Esophagus squamous epithelium (tissue), 5 donors: ENCODE data around the gene C2orf78. TPM values are rescaled to one million over a fixed set of nuclear protein-coding genes. Genes with fewer than 3 reads are reported as not detected.
"Not testable (repeated sequence)": the region's sequence is repeated elsewhere in the genome, so short reads cannot be mapped to it uniquely, and the experiment has no call there.

Experiments
- DNase-seq: peaks from one replicate; lab custom pipeline; 2025; lab: John Stamatoyannopoulos, UW
- H3K27ac ChIP-seq, 4 donors: fragments of 200-600 bp; sonication (generic); one replicate each; pipeline ENCODE4 v1.5.1; 2016 to 2019; ENCODE audit warnings: mild to moderate bottlenecking in 1 of 4
- H3K27me3 ChIP-seq, 4 donors: fragments of 200-600 bp; sonication (generic); 1 replicate in 3 of 4; 2 replicates in 1 of 4; pipeline versions ENCODE4 v1.5.1 to v1.6.0; 2017 to 2021; ENCODE audit warnings: antibody characterized with exemption in 1 of 4
- H3K36me3 ChIP-seq, 3 donors: fragments of 200-600 bp; sonication (generic); one replicate each; pipeline ENCODE4 v1.5.1; 2016 to 2019
- H3K4me1 ChIP-seq, 3 donors: fragments of 200-600 bp; sonication (generic); one replicate each; pipeline ENCODE4 v1.5.1; 2017 to 2019
- H3K4me3 ChIP-seq, 4 donors: fragments of 200-600 bp; sonication (generic); 1 replicate in 3 of 4; 2 replicates in 1 of 4; pipeline ENCODE4 v1.5.1; 2016 to 2019; ENCODE audit warnings: mild to moderate bottlenecking in 2 of 4, moderate library complexity in 1 of 4
- H3K9me3 ChIP-seq, 3 donors: fragments of 200-600 bp; sonication (generic); one replicate each; pipeline ENCODE4 v1.5.1; 2016 to 2019
- CTCF ChIP-seq, 6 experiments: fragments of 450-650 bp in 4 of 6; fragments of 200-600 bp in 2 of 6; sonication (generic) in 2 of 6; IDR thresholded peaks; one replicate each; pipeline ENCODE4 v1.5.1; 2016 to 2019; ENCODE audit warnings: antibody characterized with exemption in 6 of 6, mild to moderate bottlenecking in 4 of 6, moderate library complexity in 4 of 6
- POLR2A ChIP-seq, 4 donors: fragments of 450-650 bp; IDR thresholded peaks; one replicate each; pipeline ENCODE4 v1.6.1; 2017; ENCODE audit warnings: antibody characterized with exemption in 4 of 4, mild to moderate bottlenecking in 4 of 4, moderate library complexity in 3 of 4
- WGBS, 2 donors: methylation state at CpG; one replicate each; pipeline ENCODE4 v1.1.5; 2018; 5-methylcytosine and 5-hydroxymethylcytosine counted together
- intact Hi-C: fragments of 100-400 bp; cut with DNase I; formaldehyde crosslinking; loops from one replicate; pipeline ENCODE4 v1.15.0; 2022
- total RNA-seq, 4 donors: library from RNA; depleted of rRNA; stranded (reverse); fragments of >200 nt; gene quantifications; one replicate each; pipeline ENCODE4 v1.1.0, GENCODE V29; 2016
- donor health status: DM: yes; HTN: yes; CAD: no.

Gene C2orf78
- total RNA-seq, 4 donors from 2014 or later = not detected

- Histone ChIP-seq H3K27me3 (no peaks in the 10 kb centered on the region), H3K36me3 (peaks cover 0 to 85% (median 13%) of the 10 kb centered on the region in 3 donors), H3K9me3 (no peaks in the 10 kb centered on the region), H3K4me1 (no peaks in the 10 kb centered on the region), H3K4me3 (no peak overlapping the region), H3K27ac (peak overlapping the region in 2 of 4 donors; percentile 23 to 24)
- 89% methylated on average over 11 of the region's 11 CpGs for WGBS, 2 donors
- no peak for TF ChIP-seq POLR2A (IDR thresholded peaks at IDR 0.05)
- TF ChIP-seq CTCF (IDR thresholded peaks at IDR 0.05) = no peak
- intact Hi-C loops = no loop called here
- no peak for DNase-seq
These were observed 37.7 kb upstream of the C2orf78 start for GRCh38 chr2:73746015-73746876.

GRCh38 chr2:73746877-73747208, 37.1 kb upstream of the C2orf78 start:
- H3K36me3 ChIP-seq = peaks cover 0 to 85% (median 13%) of the 10 kb centered on the region in 3 donors
- no peaks in the 10 kb centered on the region for H3K9me3 ChIP-seq
- H3K27me3 ChIP-seq = no peaks in the 10 kb centered on the region
- no peak for DNase-seq
- WGBS, 2 donors = 83 to 96% methylated on average over 3 of the region's 3 CpGs
- no peak overlapping the region for H3K4me3 ChIP-seq
- intact Hi-C loops = no loop called here
- H3K4me1 ChIP-seq = no peaks in the 10 kb centered on the region
- H3K27ac ChIP-seq = no peak overlapping the region
- TF ChIP-seq CTCF (IDR thresholded peaks at IDR 0.05) = no peak
- TF ChIP-seq POLR2A (IDR thresholded peaks at IDR 0.05) = no peak

- H3K9me3 ChIP-seq = no peaks in the 10 kb centered on the region
- no peak for TF ChIP-seq CTCF (IDR thresholded peaks at IDR 0.05)
- TF ChIP-seq POLR2A (IDR thresholded peaks at IDR 0.05) = no peak
- no peaks in the 10 kb centered on the region for H3K27me3 ChIP-seq
- DNase-seq = no peak
- peaks cover 0 to 85% (median 16%) of the 10 kb centered on the region in 3 donors for H3K36me3 ChIP-seq
- no peak overlapping the region for H3K27ac ChIP-seq
- H3K4me1 ChIP-seq = no peaks in the 10 kb centered on the region
- H3K4me3 ChIP-seq = no peak overlapping the region
- 90 to 91% methylated on average over 2 of the region's 2 CpGs for WGBS, 2 donors
- intact Hi-C loops = no loop called here
These were observed 34.7 kb upstream of the C2orf78 start for GRCh38 chr2:73749314-73749713.

GRCh38 chr2:73754332-73754731, 29.7 kb upstream of the C2orf78 start:
- H3K9me3 ChIP-seq, H3K27me3 ChIP-seq, H3K4me1 ChIP-seq, intact Hi-C loops, H3K27ac ChIP-seq, DNase-seq, H3K4me3 ChIP-seq: not testable (repeated sequence)
- WGBS, 2 donors = 78 to 81% methylated on average over 7 of the region's 7 CpGs
- H3K36me3 ChIP-seq = peaks cover 0 to 96% (median 20%) of the 10 kb centered on the region in 3 donors

- WGBS, 2 donors = 33 to 41% methylated on average over 3 of the region's 3 CpGs
These were observed 24.7 kb upstream of the C2orf78 start for GRCh38 chr2:73759285-73759764.

More at GRCh38 chr2:73759285-73759764, 24.7 kb upstream of the C2orf78 start:
- Histone ChIP-seq H3K4me3 (no peak overlapping the region), H3K9me3 (no peaks in the 10 kb centered on the region), H3K36me3 (peaks cover 0 to 100% (median 30%) of the 10 kb centered on the region in 3 donors), H3K4me1 (peaks cover 0 to 17% (median 0%) of the 10 kb centered on the region in 3 donors), H3K27ac (no peak overlapping the region), H3K27me3 (no peaks in the 10 kb centered on the region)
- intact Hi-C loops = no loop called here
- DNase-seq = no peak
- no peak for TF ChIP-seq POLR2A (IDR thresholded peaks at IDR 0.05)
- no peak for TF ChIP-seq CTCF (IDR thresholded peaks at IDR 0.05)
